CD4-positive, alpha-beta T cell treated with Interferon gamma for 1 hour (primary cell): ENCODE results near the gene AKAP6.
"Not testable (repeated sequence)": the region's sequence is repeated elsewhere in the genome, so short reads cannot be mapped to it uniquely, and the experiment has no call there.

Experiments used
- DNase-seq: peaks from one replicate; pipeline ENCODE4 v3.0.0-alpha.2; 2020

AKAP6 gene

DNA sequence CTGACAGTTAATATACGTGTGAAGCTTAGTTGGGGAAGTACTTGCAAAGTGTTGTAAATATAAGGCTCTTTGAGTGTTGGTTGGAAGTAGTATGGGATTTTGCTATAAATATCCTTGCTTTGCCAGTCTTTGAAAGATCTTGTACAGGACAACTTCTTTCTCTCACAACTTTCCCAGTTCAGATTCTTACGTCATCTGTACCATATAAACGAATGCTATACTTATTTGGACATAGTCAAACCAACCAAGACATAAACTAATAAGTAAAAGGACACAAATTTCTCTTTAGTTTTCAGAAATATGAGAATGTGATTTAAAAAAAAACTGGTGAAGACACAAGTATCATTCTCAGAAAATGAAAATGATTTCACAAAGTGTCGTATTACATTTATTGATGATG, 456.5 kb downstream of the AKAP6 start:
- no peak for DNase-seq

DNA sequence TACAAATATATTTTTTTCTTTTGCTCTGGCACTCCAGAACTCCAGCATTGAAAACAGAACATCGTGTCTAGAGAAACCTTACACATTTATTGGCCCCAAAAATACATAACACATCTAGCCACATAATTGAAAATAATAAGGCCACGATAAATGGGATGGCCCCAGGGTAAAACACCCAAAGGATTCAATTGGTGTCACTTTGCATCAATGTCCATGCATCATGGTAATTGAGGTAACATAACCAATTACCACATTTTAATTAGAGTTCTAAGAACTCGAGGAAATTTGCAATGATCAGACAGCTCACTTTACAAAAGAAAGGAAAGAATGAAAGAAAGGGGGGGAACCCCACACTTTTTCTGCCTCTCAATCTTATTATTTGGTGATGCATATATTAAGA, 457.8 kb downstream of the AKAP6 start:
- no peak for DNase-seq

DNA sequence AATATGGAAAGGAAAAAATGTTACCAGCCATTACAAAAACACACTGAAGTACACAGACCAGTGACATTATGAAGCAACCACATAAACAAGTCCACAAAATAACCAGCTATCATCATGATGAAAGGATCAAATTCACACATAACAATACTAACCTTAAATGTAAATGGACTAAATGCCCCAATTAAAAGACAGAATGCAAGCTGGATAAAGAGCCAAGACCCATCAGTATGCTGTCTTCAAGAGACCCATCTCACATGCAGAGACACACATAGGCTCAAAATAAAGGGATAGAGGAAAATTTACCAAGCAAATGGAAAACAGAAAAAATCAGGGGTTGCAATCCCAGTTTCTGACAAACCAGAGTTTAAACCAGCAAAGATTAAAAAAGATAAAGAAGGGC, 463.9 kb downstream of the AKAP6 start:
- DNase-seq, result not testable (repeated sequence)

DNA sequence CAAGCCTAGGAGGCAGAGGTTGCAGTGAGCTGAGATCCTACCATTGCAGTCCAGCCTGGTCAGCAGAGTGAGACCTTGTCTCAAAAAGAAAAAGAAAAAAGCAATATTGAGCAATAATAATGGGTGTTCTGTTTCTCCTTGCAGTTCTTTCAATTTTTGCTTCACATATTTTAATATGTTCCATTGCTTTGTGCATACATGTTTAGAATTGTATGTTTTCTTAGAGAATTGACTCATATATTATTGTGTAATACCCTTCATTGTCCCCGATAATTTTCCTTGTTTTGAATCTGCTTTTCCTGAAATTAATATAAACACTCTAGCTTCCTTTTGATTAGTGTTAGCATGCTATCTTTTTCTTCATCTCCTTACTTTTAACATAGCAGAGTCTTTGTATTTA, 471.2 kb downstream of the AKAP6 start:
- DNase-seq, result no peak

DNA sequence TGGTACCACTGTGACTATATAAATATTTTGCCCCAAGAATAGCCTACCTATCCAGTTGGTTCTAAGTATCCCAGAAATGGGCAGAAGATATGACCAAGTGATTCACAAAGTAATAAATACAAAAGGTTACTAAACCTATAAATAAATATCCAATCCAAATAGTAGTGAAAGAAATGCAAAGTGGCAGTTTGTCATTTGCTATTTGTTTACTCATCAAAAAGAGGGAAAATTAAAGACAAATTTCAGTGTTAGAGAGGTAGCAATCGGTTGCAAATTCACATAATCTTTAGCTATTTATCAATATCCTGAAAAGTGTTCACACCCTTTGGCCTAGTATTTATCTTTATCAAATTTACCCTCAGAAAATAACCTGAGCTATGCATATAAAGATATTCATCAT, 473.2 kb downstream of the AKAP6 start:
- no peak for DNase-seq

DNA sequence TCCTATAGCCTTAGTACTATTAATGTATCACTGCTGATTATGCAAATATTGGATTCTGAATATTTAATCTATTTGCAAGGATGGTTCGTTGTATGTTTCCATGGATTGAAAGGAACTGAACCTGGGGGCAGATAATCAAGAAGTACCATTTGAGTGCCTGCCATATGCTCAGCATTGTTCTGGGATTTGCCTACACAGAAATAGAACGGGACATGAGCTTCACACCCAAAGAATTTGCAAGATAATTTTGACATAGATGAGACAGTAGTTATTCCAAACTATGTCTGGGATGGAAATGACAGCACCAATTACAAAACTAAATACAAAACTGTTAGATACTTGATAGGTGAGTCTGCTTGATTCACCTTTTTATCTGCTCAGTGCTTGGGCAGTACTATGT, 476.9 kb downstream of the AKAP6 start:
- DNase-seq, result no peak

DNA sequence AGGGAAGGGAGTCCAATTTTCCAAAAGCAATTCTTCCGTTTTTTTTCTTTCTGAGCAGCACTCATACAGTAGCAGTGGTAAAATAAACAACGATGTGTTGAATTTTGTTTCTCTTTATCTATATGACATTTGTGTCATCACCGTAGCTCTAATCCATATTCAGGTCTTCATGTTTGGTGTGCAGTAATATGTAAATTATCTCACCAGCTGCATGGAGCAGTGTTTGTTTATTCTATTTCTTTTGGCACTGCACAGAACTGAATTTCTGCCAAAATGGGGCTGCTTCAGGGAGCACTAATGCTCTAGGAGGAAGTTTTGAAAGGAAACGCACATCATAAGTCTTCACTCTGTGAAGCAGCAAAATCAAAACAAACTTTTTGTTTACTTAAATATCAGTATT, 479.5 kb downstream of the AKAP6 start:
- DNase-seq, result no peak

DNA sequence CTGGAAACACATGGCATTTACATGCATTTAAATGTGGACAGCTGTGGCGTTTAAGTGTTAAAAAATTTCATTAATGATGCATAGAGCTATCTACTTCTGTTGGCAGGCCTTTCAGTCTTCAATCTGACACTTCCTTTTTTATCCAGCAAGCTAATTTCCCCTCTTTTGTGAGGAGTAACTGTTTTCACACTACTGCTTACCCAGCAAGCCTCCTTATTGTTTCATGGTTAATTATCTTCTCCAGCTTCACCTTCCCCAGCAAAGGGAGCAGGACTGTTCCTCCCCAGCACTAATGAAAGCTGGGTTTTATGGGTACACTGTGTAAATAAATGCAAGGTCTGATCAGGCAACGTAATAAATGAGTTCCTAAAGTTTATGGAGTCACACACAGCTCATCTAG, 480.2 kb downstream of the AKAP6 start:
- no peak for DNase-seq

DNA sequence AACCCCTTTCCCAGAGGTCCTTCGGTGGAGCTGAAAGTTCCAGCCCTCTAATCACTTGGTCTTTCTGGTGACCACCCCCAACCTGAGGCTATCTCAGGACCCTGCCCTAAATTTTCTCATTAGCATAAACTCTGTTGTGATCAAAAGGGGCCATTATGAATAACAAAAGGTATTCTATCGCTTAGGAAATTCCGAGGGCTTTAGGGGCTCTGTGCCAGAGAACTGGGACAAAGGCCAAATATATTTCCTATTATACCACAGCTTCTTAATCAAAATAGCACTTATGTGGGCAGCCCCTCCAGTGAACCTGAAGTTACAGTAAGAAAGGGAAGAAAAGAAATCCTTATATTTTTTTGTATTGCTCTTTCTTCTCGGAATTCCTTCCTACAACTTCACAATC, 484.3 kb downstream of the AKAP6 start:
- no peak for DNase-seq

DNA sequence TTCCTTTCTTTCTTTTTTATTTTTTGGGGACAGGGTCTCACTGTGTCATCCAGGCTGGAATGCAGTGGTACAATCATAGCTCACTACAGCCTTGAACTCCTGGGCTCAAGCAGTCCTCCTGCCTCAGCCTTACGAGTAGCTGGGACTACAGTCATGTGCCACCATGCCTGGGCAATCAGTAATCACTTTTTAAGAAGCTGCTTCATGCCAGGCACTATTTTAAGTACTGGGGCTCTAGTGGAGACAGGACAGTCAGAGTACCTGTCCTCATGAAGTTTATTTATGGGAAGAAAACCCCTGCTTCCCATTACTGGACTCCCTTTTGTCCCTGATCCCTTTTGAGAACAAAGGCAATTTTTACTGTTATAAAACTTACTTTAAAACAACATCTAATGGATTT, 485.6 kb downstream of the AKAP6 start:
- no peak for DNase-seq

DNA sequence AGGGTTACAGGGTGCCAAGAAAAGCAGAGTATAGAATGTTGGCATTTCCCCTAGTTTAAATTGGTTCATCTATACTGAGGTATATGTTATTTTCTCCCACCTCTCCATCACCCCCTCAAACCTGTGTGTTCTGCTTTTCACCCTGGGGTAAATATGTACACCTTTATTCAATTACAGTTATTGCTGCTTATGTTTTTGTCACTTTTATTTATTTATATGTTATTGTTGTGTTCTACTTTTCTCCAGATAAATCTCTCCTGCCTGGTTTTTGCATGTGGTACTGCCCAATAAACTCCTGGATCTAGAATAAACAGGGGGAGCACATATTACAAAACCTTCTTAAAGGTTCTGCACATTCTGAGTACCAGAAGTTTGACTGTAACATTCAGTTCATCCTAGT, 487.5 kb downstream of the AKAP6 start:
- no peak for DNase-seq

DNA sequence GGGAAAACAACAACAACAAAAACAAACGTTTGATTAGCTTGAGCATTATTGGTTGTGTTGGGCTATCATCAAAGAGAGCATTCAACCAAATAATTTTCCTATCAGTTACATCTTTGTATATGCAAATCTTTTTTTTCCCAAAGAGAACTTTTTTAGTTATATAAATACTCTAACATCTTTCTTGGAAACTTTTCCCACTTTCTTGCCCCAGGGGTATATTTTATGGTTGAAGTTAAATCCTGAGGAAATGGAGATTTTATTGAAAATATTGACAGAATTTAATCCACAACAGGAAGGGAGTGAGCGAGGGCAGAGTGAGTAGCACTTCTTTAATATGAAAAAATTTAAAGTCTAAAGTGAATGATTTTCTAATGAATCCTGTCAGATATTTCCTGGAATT, 488.7 kb downstream of the AKAP6 start:
- no peak for DNase-seq

DNA sequence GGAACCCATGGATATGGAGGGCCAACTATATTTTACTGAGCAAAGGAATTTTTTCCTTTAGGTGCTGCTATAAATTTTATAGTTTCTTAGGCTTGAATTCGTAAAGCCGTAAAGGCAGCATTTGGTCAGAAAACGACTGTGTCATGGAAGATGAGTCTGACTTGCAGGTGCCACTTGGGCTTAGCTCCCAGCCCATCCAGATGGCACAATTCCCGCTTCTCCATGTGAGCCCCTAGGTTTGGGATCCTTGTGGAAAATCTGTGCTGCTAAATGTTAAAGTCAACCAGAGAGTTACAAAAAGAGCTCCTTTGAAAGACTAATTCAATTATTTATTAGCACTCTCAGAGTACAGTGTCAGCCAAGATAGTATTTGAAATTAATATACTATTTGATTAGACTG, 489.5 kb downstream of the AKAP6 start:
- no peak for DNase-seq

DNA sequence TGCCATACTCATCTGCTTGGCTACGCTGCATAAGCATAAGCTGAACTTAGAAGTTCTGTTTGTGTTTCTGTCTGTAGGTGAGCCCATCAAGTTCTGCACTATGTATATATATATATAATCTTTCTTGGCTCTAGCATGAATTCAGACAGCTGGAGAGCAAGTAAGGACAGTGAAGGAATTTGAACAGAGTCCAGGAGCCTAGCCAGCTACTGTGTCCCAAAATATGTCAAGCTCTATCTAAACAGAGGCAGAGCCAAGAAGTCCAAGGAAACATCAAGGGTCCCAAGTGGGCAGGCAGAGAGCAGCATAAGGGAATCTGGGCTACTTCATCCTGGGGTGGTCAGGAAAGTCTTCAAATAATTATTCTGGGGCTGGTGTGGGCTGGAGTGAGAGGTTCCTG, 491.1 kb downstream of the AKAP6 start:
- no peak for DNase-seq

DNA sequence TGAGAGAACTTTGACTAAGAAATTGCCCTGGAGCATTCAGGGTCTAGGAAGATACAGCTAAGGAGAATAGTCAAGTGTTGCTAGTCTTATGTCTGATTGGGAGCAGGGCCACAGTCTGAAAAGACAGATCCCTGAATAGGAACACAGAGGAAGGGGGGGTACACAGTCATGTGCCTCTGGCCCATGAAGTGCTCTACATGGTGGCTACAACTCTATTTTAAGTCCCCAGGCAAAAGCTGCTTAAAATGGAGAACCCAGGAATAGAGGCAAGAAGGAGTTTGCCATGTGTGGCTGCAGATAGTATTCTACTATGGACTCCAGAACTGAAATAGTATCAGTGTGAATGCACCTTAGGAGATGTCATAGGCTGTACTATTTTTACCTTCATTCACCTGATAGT, 491.6 kb downstream of the AKAP6 start:
- DNase-seq, result no peak

DNA sequence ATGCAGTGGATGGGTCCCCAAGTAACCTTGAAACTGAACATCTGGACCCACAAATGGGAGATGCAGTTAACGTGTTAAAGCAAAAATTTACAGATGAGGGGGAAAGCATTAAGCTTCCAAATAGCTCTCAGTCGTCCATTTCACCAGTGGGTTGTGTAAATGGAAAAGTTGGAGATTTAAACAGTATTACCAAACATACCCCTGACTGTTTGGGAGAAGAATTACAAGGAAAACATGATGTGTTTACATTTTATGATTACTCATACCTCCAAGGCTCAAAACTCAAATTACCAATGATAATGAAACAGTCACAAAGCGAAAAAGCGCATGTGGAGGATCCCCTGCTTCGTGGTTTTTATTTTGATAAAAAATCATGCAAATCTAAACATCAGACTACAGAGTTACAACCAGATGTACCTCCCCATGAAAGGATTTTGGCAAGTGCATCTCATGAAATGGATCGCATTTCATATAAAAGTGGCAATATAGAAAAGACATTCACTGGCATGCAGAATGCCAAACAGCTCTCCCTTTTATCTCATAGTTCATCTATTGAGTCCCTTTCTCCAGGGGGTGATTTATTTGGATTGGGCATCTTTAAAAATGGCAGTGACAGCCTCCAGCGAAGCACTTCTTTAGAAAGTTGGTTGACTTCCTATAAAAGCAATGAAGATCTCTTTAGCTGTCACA, 493.0 kb downstream of the AKAP6 start:
- DNase-seq, result no peak

DNA sequence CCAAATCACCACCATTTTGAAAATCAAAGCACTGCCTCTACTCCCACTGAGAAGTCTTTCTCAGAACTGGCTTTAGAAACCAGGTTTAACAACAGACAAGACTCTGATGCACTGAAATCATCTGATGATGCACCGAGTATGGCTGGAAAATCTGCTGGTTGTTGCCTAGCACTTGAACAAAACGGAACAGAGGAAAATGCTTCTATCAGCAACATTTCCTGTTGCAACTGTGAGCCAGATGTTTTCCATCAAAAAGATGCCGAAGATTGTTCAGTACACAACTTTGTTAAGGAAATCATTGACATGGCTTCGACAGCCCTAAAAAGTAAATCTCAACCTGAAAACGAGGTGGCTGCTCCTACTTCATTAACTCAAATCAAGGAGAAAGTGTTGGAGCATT, 494.6 kb downstream of the AKAP6 start:
- DNase-seq, result no peak

DNA sequence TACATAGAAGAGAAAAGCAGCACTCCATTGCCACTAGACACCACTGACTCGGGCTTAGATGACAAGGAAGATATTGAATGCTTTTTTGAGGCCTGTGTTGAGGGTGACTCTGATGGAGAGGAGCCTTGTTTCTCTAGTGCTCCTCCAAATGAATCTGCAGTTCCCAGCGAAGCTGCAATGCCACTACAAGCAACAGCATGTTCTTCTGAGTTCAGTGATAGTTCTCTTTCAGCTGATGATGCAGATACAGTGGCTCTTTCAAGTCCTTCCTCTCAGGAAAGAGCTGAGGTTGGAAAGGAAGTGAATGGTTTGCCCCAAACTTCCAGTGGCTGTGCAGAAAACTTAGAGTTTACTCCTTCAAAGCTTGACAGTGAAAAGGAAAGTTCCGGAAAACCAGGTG, 495.1 kb downstream of the AKAP6 start:
- no peak for DNase-seq

DNA sequence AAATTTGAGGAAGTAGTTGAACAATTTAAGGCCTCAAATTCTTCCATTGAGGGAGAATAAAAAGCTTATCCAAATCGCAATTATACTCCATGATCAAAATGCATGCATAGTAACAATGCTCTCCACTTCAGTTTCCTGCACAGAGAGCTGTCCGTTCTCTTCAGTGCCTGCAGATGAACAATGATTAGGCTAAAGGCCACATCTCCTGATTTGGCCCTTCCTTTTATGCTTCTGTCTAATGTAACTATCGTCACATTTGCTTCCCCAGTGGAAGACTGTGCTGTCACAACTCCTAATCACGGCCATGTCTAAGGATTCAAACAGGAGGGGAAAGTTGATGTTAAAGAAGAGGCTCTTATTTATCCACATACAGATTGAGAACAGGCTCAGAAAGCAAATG, 496.0 kb downstream of the AKAP6 start:
- no peak for DNase-seq

DNA sequence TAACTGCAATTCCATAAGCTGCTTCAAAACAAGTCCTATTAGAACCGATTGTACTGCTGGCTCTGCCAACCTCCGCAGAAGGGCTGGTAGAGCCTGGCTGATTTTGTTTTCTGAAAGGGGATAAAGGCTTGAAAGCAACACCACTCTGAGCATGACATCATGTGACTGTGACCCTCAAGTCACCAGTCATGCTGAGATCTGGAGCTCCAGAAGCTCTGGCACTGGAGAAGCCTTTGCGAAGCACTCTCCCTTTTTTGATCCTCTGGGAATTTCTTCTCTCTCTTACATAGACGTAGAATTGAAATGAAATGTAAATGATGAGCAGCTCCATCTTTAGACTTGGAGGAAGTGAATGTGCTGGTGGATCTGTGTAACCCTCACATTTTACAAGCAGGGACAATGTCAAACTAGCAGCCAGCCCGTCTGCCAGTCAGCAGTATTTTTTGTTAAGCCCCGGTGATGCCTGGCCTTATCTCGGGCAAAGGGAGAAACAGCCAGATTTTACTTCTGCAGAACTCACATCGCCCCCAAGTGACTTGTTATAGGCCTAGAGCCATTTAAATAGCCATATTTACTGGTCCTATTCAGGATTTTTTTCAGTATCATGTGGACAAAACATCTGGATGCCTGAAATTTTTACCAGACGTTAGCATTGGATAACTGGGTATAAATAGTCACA, 497.4 kb downstream of the AKAP6 start:
- no peak for DNase-seq

DNA sequence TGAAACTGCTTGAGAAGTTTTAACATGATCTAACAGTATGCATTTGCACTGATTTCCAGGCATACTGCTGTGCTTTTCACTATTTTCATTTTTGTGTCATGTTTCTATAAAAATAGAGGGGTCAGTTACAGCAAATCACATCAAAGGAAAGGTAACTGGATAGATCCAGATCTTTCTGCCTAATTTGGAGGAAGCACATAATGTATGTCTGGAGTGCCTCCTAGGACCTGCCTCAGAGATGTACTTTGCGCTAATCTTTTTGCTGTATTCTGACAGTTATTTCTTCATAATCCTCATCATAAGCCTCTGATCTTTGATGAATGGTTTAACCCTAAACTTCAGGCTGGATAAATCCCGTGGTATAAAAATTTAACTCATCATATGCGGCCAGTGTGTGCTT, 498.4 kb downstream of the AKAP6 start:
- no peak for DNase-seq

DNA sequence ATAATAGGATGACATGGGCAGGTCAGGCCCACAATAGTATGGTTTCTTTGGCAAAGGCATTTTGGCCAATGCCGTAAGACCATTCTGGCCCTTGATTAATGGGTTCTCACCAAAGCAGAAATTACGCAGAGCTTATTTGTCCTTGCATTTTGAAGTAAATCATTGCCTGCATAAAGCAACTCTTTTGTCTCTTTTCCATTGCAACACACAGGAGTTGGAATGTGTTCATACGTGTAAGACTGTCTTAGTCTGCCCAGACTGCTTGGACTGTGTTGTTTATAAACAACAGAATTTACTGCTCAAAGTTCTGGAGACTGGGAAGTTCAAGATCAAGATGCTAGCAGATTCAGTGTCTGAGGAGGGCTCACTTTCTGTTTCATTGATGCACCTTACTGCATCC, 506.8 kb downstream of the AKAP6 start:
- DNase-seq, result no peak

DNA sequence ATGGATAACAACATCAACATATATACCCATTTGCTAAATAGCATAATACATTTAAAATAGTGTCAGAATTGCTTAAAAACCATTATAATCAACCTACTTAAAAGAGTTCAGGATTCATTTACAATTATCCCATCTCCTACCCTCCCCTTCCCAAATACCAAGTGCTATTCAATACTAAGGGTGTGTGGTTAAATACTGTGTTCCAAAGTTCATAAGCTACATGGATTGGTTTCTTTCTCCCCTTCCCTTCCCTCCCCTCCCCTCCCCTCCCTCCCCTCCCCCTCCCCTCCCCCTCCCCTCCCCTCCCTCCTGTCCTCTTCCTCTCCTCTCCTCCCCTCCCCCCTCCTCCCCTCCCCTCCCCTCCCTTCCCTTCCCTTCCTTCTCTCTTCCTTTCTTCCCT, 512.6 kb downstream of the AKAP6 start:
- no peak for DNase-seq

DNA sequence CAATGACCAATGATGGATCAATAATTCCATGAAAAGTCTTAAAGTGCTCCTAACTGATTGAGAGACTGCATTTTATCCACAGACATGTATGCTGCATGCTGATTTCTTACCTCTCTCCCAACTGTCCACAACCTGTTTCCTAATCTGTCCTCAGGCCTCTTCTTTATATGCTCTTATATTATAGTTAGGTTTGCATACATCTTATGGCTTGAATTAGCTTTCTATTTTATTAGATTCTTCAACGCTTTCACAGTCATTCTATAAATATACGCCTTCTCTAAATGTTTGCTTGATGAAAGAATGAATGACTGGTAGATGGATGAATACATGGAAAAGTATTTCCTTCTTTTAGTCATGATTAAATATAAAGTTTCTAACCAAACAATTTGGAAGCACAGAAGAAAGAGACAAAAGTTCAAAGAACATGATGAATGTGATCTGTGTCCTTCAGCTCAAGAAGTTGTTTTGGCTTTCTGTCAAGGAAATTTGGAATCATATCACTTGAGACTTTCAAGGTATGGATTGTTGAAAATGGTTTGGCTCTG, 517.8 kb downstream of the AKAP6 start:
- DNase-seq, result no peak

DNA sequence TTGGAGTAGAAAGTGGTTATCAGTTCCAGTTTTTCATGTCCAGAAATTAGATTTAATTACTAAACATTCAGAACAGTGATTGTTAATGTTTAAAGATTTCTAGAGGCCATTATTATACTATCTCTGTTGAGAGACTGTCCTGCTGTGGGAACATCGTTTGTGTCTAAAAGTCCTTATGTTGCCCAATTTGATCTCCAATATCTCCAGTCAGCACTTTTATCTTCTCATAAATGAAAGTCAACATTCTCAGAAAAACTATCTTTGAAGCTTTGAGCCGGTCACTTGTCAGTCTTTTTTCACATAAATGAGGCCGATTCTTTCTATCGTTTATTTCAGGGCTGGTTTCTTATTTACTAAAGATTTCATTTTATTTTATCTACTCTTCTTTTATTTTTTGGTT, 518.8 kb downstream of the AKAP6 start:
- DNase-seq, result no peak
